GM12801 (cell line): ENCODE results near the gene TCN2.

Experiments
- TF ChIP-seq, protein P1 (sequence below): IDR thresholded peaks from one replicate; pipeline ENCODE4 v1.5.1; 2011; ENCODE audit warnings: control low read depth; ENCODE audit not compliant: insufficient read length; ENCODE audit errors: extremely low read depth

The TCN2 gene

GRCh38 chr22:30607939-30608338 lies 965 bp downstream of the TCN2 start:
- TF ChIP-seq, protein P1, sequence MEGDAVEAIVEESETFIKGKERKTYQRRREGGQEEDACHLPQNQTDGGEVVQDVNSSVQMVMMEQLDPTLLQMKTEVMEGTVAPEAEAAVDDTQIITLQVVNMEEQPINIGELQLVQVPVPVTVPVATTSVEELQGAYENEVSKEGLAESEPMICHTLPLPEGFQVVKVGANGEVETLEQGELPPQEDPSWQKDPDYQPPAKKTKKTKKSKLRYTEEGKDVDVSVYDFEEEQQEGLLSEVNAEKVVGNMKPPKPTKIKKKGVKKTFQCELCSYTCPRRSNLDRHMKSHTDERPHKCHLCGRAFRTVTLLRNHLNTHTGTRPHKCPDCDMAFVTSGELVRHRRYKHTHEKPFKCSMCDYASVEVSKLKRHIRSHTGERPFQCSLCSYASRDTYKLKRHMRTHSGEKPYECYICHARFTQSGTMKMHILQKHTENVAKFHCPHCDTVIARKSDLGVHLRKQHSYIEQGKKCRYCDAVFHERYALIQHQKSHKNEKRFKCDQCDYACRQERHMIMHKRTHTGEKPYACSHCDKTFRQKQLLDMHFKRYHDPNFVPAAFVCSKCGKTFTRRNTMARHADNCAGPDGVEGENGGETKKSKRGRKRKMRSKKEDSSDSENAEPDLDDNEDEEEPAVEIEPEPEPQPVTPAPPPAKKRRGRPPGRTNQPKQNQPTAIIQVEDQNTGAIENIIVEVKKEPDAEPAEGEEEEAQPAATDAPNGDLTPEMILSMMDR: no peak

DNA sequence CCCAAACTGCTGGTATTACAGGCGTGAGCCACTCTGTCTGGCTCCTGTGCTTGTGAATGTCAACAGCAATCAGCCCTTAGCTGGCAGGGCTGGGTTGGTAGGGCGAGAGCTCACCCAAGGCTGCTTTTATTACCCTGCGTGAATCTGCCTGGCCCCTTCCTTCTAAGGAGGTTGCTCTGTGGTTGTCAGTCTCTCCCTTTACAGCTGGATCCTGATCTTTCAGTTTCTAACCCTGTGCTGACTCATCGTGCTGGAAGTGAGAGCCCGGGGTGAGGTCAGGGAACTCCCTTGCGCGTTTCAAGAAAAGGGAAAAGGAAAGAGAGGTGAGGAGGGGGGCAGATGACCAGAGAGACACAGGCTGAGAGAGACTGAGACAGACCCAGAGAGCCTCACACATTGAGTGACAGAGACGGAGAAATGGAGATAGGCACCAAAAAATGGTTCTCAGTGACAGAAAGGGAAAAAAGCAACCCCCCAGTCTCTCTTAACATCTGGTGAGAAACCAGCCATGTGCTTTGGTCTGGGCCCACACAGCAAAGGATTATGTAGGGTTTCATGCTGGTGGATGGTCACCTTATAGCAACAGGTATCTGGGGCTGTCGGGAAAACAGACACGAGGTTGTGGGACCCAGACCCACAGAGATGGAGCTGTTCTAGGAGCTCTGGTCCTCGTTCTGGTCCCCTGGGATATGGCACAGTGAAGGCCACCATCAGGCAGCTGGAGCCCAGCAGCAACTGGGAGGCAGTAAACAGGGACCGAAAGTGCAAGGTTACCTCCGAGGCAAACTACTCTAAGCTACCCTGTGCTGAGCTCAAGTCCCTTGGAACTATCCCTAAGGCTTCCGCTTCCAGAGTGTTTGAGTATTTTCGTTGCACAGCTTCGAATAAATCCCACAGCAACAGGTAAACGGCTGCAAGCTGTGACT lies 2.5 kb downstream of the TCN2 start:
- TF ChIP-seq, protein P1: no peak

DNA sequence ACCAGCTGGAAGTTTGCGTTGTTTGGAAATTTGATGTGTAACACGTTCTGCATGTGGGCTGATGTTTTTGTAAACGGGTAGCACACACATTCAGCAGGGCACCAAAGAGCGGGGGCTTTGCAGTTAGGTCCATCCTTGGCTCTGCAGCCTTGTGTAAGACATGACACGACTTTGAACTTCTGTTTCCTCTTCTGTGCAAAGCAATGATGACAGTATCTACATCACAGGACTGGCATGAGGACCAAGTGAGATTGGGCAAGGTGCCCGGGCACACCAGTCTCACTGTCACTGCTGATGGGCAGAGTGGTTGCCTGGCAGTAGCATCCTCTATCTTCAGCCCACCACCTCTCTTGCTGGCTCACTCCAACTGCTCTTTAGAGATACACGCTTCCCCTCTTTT lies 3.3 kb downstream of the TCN2 start:
- TF ChIP-seq, protein P1: no peak

DNA sequence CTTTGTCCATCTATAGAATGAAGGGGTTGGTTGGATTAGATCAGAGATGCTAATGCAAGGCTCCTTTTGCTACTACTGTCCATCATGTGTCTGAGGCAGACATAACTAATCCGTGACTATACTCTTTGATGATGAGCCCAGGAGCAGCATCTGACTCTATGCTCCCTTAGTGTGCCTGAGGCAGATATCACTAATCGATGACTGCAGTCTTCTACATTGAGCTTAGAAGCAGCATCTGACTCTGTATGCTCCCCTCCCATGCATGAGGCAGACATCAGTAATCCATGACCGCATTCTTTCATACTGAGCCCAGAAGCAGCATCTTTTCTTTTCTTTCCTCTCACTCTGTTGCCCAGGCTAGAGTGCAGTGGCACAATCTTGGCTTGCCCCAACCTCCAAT lies 4.2 kb downstream of the TCN2 start:
- TF ChIP-seq, protein P1: no peak

DNA sequence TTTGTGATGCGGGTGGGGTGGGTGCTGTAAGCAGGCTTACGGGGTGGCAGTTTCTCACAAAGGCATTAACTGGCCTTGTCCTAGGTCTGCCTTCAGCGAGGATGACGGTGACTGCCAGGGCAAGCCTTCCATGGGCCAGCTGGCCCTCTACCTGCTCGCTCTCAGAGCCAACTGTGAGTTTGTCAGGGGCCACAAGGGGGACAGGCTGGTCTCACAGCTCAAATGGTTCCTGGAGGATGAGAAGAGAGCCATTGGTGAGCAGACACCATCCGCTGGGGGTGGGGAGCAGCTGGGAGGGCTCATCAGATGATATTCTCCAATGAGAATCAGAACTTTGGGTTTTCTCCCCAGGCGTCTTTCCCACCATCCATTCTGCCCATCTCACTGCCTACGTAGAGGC lies 5.8 kb downstream of the TCN2 start:
- TF ChIP-seq, protein P1: no peak

- TF ChIP-seq, protein P1: no peak
These were observed 7.3 kb downstream of the TCN2 start for GRCh38 chr22:30614268-30614667.

GRCh38 chr22:30614879-30615278 lies 7.9 kb downstream of the TCN2 start:
- TF ChIP-seq, protein P1: no peak
